Left cardiac atrium (tissue), 4 donors: ENCODE data around the gene USP48. TPM values are rescaled to one million over a fixed set of nuclear protein-coding genes. Genes with fewer than 3 reads are reported as not detected.

Source experiments
- ATAC-seq, 2 donors: fragments of 200-7000 bp; cut with Tn5 transposase; one replicate each; pipeline ENCODE4 v1.9.1; 2020; ENCODE audit warnings: mild to moderate bottlenecking in 2 of 2, moderate library complexity in 2 of 2
- DNase-seq: peaks from one replicate; pipeline ENCODE4 v3.0.0-alpha.2; 2020
- intact Hi-C, 2 donors: fragments of 100-400 bp; cut with DNase I; formaldehyde crosslinking; loops; one replicate each; pipeline versions ENCODE4 v1.14.1 to v1.15.1; 2022 to 2023
- total RNA-seq, 2 donors: library from RNA; stranded (reverse); fragmentation: NEBNext Ultra II Directional; extraction: Animal tissue kit (Norgen Biotek cat#: 25700); gene quantifications; one replicate each; pipeline ENCODE4 v1.2.1, GENCODE V29; 2021
- donor health status: DM: no; HTN: yes; CAD: no.
- donor health status: DM: no; HTN: yes; CAD: no; lungs with severe emphysema.
- donor health status: DM: yes; HTN: yes; CAD: no.
- donor health status: Dilated cardiomyopathy.

Gene USP48
- total RNA-seq, 2 donors from 2014 or later: 41.1 to 41.3 TPM

GRCh38 chr1:21652101-21652936 lies 130.6 kb downstream of the USP48 start:
- ATAC-seq (no peak), DNase-seq (no peak)
- intact Hi-C loops: loop anchor here (5.0 to 10.0 kb wide), 3 partner anchors 78 to 140 kb away; no protein-coding TSS in a partner anchor

GRCh38 chr1:21651214-21652042 lies 131.5 kb downstream of the USP48 start:
- peak; percentile 68 to 78 for ATAC-seq
- intact Hi-C loops: loop anchor here (5.0 to 10.0 kb wide), 3 partner anchors 77 to 139 kb away; no protein-coding TSS in a partner anchor
- DNase-seq: no peak

GRCh38 chr1:21650400-21650799 lies 132.5 kb downstream of the USP48 start:
- DNase-seq (no peak), ATAC-seq (no peak)
- intact Hi-C loops: loop anchor here (5.0 to 10.0 kb wide), 3 partner anchors 76 to 138 kb away; no protein-coding TSS in a partner anchor

DNA sequence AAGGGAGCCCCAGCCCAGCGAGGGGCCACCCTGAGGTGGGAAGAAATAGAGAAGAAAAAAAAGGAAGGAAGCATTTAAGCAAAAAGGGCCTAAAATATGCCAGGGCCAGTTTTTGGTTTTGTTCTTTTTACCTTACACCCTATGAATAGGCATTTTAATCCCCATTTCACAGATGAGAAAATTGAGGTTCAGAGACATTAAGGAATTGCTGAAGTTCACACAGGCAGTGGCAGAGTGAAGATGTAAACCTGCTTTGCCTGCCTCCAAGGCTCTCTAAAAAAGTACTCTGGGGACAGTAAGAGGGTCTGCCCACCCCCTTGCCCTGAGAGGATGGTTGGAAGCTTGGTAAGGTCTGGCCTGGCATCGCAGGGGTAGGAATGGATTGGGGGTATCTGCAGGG lies 133.6 kb downstream of the USP48 start:
- ATAC-seq (no peak), DNase-seq (no peak)
- intact Hi-C loops: no loop called here

DNA sequence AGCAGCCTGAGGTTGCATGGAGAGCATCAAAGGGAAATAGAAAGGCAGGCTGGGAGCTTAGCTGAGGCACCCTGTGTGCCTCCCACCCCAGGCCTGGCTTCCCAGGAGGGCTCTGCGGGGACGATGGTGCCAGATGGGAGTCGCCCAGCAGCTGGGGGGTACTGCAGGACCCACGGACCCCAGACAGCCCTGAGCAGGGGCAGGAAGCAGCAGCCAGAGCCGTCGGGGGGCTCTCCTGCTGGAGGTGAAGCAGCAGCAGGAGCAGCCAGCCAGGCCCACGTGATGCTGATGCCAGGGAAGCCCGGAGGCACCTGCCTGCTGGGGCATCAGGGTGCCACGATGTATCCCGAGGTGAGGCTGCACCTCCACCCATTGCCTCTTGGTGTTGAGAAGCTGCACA lies 134.2 kb downstream of the USP48 start:
- ATAC-seq (no peak), DNase-seq (no peak)
- intact Hi-C loops: no loop called here

DNA sequence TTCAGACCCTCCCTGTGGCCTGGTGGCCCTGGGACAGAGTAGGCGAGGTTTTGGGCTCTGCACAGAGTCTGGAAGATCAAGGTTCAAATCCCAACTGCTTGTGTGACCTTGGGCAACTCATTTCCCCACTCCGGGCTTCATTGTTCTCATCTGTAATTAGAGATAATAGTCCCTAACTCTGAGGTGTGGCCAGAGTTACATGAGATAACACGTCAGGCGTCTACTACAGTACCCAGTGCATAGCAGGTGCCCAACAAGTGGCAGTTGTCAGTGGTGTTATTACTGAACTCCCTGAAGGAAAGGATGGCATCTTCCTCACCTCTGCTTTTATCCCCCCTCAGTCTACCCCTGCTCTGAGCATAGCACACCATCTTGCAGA lies 134.6 kb downstream of the USP48 start:
- DNase-seq: no peak
- intact Hi-C loops: no loop called here
- no peak for ATAC-seq

GRCh38 chr1:21647431-21648351 lies 135.3 kb downstream of the USP48 start:
- DNase-seq (no peak), ATAC-seq (no peak)
- intact Hi-C loops: no loop called here

DNA sequence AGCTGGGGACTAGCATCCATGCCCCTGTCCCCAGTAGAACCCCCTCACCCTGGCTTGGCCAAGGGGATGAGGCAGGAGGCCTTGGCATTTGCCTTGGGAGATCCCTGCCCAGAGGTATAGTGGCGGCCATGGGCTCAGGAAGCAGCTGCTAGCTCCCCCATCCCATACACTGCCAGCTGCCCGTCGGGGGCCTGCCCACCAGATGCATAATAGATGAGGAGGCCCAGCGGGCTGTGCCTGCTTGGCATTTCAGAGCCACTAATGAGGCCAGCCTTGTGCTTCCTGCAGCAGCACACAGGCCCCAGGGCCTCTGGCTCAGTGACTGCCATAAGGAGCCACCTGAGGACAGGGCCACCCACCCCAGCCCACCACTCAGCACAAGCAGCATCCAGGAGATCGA lies 137.4 kb downstream of the USP48 start:
- no peak for ATAC-seq
- intact Hi-C loops: no loop called here
- DNase-seq: no peak

GRCh38 chr1:21644906-21645305 lies 138.0 kb downstream of the USP48 start:
- ATAC-seq: no peak
- intact Hi-C loops: no loop called here
- no peak for DNase-seq

DNA sequence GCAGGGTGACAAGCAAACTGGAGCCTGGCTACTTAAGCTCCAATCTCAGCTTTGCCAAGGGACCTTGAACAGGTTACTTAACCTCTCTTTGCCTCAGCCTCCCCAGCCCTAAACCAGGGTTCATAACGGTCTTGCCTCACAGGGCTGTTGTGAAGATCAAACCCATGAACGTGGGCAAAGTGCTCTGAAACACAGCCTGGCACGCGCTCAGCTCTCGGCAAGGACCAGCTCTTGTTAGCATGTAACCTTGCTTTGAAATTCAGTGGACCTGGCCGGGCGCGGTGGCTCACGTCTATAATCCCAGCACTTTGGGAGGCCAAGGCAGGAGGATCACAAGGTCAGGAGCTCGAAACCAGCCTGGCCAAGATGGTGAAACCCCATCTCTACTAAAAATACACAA lies 138.6 kb downstream of the USP48 start:
- intact Hi-C loops: no loop called here
- no peak for DNase-seq
- ATAC-seq: no peak

GRCh38 chr1:21643624-21644023 lies 139.3 kb downstream of the USP48 start:
- intact Hi-C loops: no loop called here
- DNase-seq (no peak), ATAC-seq (no peak)

DNA sequence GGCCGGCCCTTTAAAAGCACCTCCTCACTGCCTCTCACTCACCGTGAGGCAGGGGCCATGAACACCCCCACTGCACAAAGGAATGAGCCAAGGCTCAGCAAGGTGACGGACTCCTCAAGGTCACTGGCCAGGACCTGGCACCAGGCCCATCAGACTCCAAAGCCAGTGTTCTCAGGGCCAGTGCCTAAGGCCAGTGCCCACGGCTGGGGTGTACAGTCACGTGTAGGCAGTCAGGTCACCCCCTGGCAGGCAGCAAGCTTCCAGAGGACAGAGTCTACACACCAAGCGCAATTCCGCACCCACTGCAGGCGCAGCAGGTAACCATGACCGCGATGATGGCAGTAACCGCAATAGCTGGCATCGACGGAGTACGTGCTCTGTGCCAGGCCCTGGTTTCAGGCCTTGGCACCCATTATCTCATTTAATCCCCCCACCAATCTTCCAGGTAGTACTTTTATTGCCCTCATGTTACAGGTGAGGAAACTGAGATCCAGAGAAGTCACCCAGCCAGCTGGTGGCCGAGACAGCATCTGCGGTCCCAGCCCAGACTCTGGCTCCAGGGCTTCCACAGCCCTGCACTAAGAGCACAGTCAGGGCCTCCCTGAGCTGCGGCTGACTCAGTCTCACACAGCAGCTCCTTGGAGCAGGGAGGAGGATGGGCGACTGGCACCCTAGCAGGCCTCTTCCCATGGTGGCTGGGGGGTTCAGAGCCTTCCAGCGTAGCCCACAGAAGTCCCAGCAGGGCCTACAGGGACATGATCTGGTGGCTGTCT lies 140.8 kb downstream of the USP48 start:
- ATAC-seq (peak; percentile 10 to 38), DNase-seq (no peak)

DNA sequence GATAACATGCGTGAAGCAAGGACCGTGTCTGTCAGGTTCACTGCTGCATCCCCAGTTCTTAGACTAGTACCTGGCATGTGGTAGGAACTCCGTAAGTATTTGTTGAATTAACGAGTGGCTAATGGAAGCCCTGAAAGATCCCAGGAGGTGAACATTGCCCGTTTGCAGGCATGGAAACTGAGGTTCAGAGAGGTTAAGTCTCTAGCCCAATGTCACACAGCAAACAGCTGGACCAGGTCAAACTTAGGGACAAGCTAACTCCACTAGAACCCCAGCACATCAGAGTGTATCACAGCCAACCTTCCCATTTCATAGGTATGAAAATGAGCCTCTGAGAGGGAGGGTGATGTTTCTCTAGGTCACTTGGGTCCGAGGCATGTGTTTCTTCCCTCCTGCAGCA lies 141.4 kb downstream of the USP48 start:
- intact Hi-C loops: no loop called here
- DNase-seq (no peak), ATAC-seq (no peak)

More for the DNA sequence above, 140.8 kb downstream of the USP48 start:
- intact Hi-C loops: no loop called here

DNA sequence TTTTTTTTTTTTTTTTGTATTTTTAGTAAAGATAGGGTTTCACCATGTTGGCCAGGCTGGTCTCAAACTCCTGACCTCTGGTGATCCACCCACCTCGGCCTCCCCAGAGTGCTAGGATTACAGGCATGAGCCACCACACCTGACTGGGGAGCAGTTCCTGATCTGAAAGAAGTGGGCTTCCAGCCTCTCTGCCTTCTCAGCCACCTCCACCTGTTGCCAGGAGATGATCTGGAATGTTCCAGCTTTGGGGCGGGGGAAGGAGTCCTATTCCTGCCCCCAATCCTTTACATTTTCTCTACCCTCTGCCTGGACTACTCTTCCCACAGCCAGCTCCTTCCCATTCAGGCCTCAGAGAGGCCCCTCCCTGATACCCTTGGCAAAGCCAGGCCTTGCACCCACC lies 141.9 kb downstream of the USP48 start:
- DNase-seq (no peak), ATAC-seq (no peak)
- intact Hi-C loops: no loop called here

DNA sequence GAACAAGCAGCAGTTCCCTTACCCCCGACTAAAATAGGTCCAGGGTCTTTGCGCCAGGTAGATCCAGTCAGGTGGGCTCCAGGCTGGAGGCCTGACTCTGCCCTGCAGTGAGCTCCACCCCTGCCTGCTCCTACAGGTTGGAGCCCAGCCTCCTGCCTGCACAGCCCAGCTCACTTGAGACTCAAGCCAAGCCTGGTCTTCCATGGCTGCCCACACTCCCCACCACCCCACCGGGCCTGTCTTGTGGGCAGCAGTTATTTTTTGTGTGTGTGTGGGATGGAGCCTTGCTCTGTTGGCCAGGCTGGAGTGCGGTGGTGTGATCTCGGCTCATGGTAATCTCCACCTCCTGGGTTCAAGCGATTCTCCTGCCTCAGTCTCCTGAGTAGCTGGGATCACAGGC lies 142.3 kb downstream of the USP48 start:
- DNase-seq (no peak), ATAC-seq (no peak)
- intact Hi-C loops: no loop called here

DNA sequence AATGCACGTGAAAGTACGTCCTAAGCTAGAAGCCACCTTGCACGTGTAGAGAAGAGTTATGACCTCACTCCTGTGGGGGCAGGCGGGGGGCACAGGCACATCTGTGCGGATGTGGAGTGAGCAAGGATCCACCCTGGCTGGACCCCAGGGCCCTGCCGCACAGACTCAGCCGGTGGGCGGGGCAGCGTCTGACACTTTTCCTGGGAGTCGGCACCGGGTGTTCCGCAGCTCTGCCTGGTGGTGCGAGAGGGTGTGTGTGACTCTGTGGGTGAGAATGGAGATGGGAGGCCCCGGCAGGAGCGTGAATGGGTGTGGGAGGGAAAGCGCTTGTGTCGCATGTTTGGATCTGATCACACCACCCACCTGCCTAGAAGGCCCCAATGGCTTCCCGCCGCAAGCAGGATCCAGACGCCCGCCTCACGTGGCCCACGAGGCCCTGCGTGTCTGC lies 143.3 kb downstream of the USP48 start:
- intact Hi-C loops: no loop called here
- ATAC-seq: peak; percentile 52 to 64
- no peak for DNase-seq

- DNase-seq: peak; percentile 45
- ATAC-seq: peak; percentile 27 to 88
- intact Hi-C loops: no loop called here
Measured at GRCh38 chr1:21638531-21639341, 144.2 kb downstream of the USP48 start.

- intact Hi-C loops: no loop called here
- ATAC-seq (no peak), DNase-seq (no peak)
Measured at GRCh38 chr1:21637514-21637913, 145.4 kb downstream of the USP48 start.
